ENCODE measurements around the gene MAU2. TPM values are rescaled to one million over a fixed set of nuclear protein-coding genes. Genes with fewer than 3 reads are reported as not detected.
"Not testable (repeated sequence)": the region's sequence is repeated elsewhere in the genome, so short reads cannot be mapped to it uniquely, and the experiment has no call there.

The MAU2 gene
- polyA plus RNA-seq, 1 donor from 2014 or later: 48.3 TPM

- H3K9me2 ChIP-seq (ENCODE audit: insufficient read depth, low read length): no peaks in the 10 kb centered on the region
- no peaks in the 10 kb centered on the region for H4K20me1 ChIP-seq (ENCODE audit: insufficient read depth)
- H3K4me2 ChIP-seq (ENCODE audit: low read length): no peak overlapping the region
- H3K27ac ChIP-seq (ENCODE audit: low read length): no peak overlapping the region
- no peaks in the 10 kb centered on the region for H3K79me2 ChIP-seq (replicated peaks; ENCODE audit: insufficient read depth, low read length)
- H3K9me3 ChIP-seq (ENCODE audit: low read length): no peaks in the 10 kb centered on the region
- H3K9ac ChIP-seq (ENCODE audit: low read length): no peak overlapping the region
- H2AFZ ChIP-seq (ENCODE audit: low read depth, low read length): no peak overlapping the region
- H3F3A ChIP-seq (ENCODE audit: insufficient read depth, low read length, poor library complexity, severe bottlenecking): no peaks in the 10 kb centered on the region
- H3K27me3 ChIP-seq (ENCODE audit: insufficient read depth, low read depth, low read length): no peaks in the 10 kb centered on the region
- no peak overlapping the region for H3K4me3 ChIP-seq (ENCODE audit: low read length)
- TF ChIP-seq MXI1 (conservative IDR thresholded peaks at IDR 0.05; ENCODE audit: poor library complexity, severe bottlenecking) (no peak), TAF1 (IDR thresholded peaks at IDR 0.05; ENCODE audit: low read depth) (no peak), SMC3 (conservative IDR thresholded peaks at IDR 0.05; ENCODE audit: poor library complexity) (no peak), POLR2AphosphoS5 (IDR thresholded peaks at IDR 0.05) (no peak), EP300 (conservative IDR thresholded peaks at IDR 0.05; ENCODE audit: poor library complexity, severe bottlenecking) (no peak), EZH2 (IDR thresholded peaks at IDR 0.05; ENCODE audit: borderline replicate concordance, insufficient read depth, low read length, poor library complexity, severe bottlenecking) (no peak), CTCF (IDR thresholded peaks at IDR 0.05; ENCODE audit: poor library complexity, severe bottlenecking) (no peak), RAD21 (conservative IDR thresholded peaks at IDR 0.05) (no peak), REST (IDR thresholded peaks at IDR 0.05; ENCODE audit: borderline replicate concordance) (no peak)
- no peaks in the 10 kb centered on the region for H3K36me3 ChIP-seq (ENCODE audit: insufficient read depth, low read length)
These were observed 27.6 kb downstream of the MAU2 start for GRCh38 chr19:19348266-19348665.

- H3K9me3 ChIP-seq (ENCODE audit: low read length): no peaks in the 10 kb centered on the region
- H3K27ac ChIP-seq (ENCODE audit: low read length): no peak overlapping the region
- no peak overlapping the region for H3K9ac ChIP-seq (ENCODE audit: low read length)
- H3K27me3 ChIP-seq (ENCODE audit: insufficient read depth, low read depth, low read length): no peaks in the 10 kb centered on the region
- no peak overlapping the region for H3K4me3 ChIP-seq (ENCODE audit: low read length)
- H3K36me3 ChIP-seq (ENCODE audit: insufficient read depth, low read length): no peaks in the 10 kb centered on the region
- no peak overlapping the region for H3K4me2 ChIP-seq (ENCODE audit: low read length)
- no peaks in the 10 kb centered on the region for H3F3A ChIP-seq (ENCODE audit: insufficient read depth, low read length, poor library complexity, severe bottlenecking)
- H3K9me2 ChIP-seq (ENCODE audit: insufficient read depth, low read length): no peaks in the 10 kb centered on the region
- no peak overlapping the region for H2AFZ ChIP-seq (ENCODE audit: low read depth, low read length)
- H4K20me1 ChIP-seq (ENCODE audit: insufficient read depth): no peaks in the 10 kb centered on the region
- H3K79me2 ChIP-seq (replicated peaks; ENCODE audit: insufficient read depth, low read length): no peaks in the 10 kb centered on the region
- no peak for TF ChIP-seq POLR2AphosphoS5 (IDR thresholded peaks at IDR 0.05)
- no peak for TF ChIP-seq MXI1 (conservative IDR thresholded peaks at IDR 0.05; ENCODE audit: poor library complexity, severe bottlenecking)
- no peak for TF ChIP-seq REST (IDR thresholded peaks at IDR 0.05; ENCODE audit: borderline replicate concordance)
- TF ChIP-seq CTCF (IDR thresholded peaks at IDR 0.05; ENCODE audit: poor library complexity, severe bottlenecking): no peak
- no peak for TF ChIP-seq EZH2 (IDR thresholded peaks at IDR 0.05; ENCODE audit: borderline replicate concordance, insufficient read depth, low read length, poor library complexity, severe bottlenecking)
- no peak for TF ChIP-seq EP300 (conservative IDR thresholded peaks at IDR 0.05; ENCODE audit: poor library complexity, severe bottlenecking)
- no peak for TF ChIP-seq TAF1 (IDR thresholded peaks at IDR 0.05; ENCODE audit: low read depth)
- TF ChIP-seq RAD21 (conservative IDR thresholded peaks at IDR 0.05): no peak
These were observed 28.7 kb downstream of the MAU2 start for GRCh38 chr19:19349365-19349764.

GRCh38 chr19:19350756-19351155, 30.1 kb downstream of the MAU2 start:
- H3K9ac ChIP-seq (ENCODE audit: low read length); H3K9me2 ChIP-seq (ENCODE audit: insufficient read depth, low read length); H3K27ac ChIP-seq (ENCODE audit: low read length); H4K20me1 ChIP-seq (ENCODE audit: insufficient read depth); H3F3A ChIP-seq (ENCODE audit: insufficient read depth, low read length, poor library complexity, severe bottlenecking); H3K27me3 ChIP-seq (ENCODE audit: insufficient read depth, low read depth, low read length); H3K4me3 ChIP-seq (ENCODE audit: low read length); H3K36me3 ChIP-seq (ENCODE audit: insufficient read depth, low read length); H3K9me3 ChIP-seq (ENCODE audit: low read length); H3K79me2 ChIP-seq (replicated peaks; ENCODE audit: insufficient read depth, low read length); H3K4me2 ChIP-seq (ENCODE audit: low read length); H2AFZ ChIP-seq (ENCODE audit: low read depth, low read length): not testable (repeated sequence)
